ENCODE results near the gene FCSK.

DNA sequence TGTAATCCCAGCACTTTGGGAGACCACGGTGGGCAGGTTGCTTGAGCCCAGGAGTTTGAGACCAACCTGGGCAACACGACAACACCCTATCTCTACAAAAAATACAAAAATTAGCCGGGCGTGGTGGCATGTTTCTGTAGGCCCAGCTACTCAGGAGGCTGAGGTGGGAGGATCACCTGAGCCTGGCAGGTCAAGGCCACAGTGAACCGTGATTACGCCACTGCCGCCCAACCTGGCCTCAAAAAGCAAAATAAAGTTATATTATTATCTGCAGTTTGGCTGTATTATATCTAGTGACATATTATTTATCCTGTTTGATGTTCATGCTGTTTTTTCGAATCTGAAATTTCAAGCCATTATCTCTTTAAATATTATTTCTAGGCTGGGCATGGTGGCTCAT is 42.0 kb upstream of the FCSK start:
- no peak for TF ChIP-seq EZH2 (IDR thresholded peaks at IDR 0.05; ENCODE audit: insufficient read depth, low read length)
- TF ChIP-seq, protein P1, sequence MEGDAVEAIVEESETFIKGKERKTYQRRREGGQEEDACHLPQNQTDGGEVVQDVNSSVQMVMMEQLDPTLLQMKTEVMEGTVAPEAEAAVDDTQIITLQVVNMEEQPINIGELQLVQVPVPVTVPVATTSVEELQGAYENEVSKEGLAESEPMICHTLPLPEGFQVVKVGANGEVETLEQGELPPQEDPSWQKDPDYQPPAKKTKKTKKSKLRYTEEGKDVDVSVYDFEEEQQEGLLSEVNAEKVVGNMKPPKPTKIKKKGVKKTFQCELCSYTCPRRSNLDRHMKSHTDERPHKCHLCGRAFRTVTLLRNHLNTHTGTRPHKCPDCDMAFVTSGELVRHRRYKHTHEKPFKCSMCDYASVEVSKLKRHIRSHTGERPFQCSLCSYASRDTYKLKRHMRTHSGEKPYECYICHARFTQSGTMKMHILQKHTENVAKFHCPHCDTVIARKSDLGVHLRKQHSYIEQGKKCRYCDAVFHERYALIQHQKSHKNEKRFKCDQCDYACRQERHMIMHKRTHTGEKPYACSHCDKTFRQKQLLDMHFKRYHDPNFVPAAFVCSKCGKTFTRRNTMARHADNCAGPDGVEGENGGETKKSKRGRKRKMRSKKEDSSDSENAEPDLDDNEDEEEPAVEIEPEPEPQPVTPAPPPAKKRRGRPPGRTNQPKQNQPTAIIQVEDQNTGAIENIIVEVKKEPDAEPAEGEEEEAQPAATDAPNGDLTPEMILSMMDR (IDR thresholded peaks at IDR 0.05; ENCODE audit: insufficient read depth, low read depth, low read length): no peak
